Natural killer cell (primary cell): ENCODE measurements around the gene STAC. TPM values are rescaled to one million over a fixed set of nuclear protein-coding genes. Genes with fewer than 3 reads are reported as not detected.

Experiments
- ATAC-seq, 3 donors: fragments of 150-1000 bp in 2 of 3; fragments of 200-7000 bp in 1 of 3; cut with Tn5 transposase; 1 replicate in 1 of 3; 2 replicates in 2 of 3; pipeline ENCODE4 v1.10.0; 2021; ENCODE audit warnings: mild to moderate bottlenecking in 2 of 3, moderate library complexity in 2 of 3
- DNase-seq, 2 donors: peaks; one replicate each; pipeline versions ENCODE4 v3.0.0 to v3.0.0-alpha.2; 2013 to 2021; ENCODE audit warnings: mixed read lengths in 1 of 2
- H3K27ac ChIP-seq: one replicate; pipeline ENCODE4 v1.5.1; 2013; ENCODE audit warnings: mild to moderate bottlenecking, low read length
- H3K27me3 ChIP-seq: one replicate; pipeline ENCODE4 v1.6.1; 2013; ENCODE audit warnings: low read length; ENCODE audit not compliant: control insufficient read depth, insufficient read depth
- H3K36me3 ChIP-seq: one replicate; pipeline ENCODE4 v1.6.1; 2013; ENCODE audit warnings: low read length; ENCODE audit not compliant: control insufficient read depth, insufficient read depth
- H3K4me1 ChIP-seq: one replicate; pipeline ENCODE4 v1.6.1; 2013; ENCODE audit warnings: low read length; ENCODE audit not compliant: control insufficient read depth, insufficient read depth
- H3K4me3 ChIP-seq: one replicate; pipeline ENCODE4 v1.5.1; 2013; ENCODE audit warnings: low read length
- H3K9me3 ChIP-seq: one replicate; pipeline ENCODE4 v1.6.1; 2013; ENCODE audit warnings: low read length; ENCODE audit not compliant: control insufficient read depth, insufficient read depth
- H3K27ac Mint-ChIP-seq, 2 donors: one replicate each; pipeline ENCODE4 v1.8.0; 2022; ENCODE audit warnings: mild to moderate bottlenecking in 2 of 2, mixed read lengths in 2 of 2, moderate library complexity in 1 of 2
- H3K27me3 Mint-ChIP-seq, 2 donors: one replicate each; pipeline ENCODE4 v1.8.0; 2022; ENCODE audit warnings: low read depth in 2 of 2, mixed read lengths in 2 of 2
- H3K36me3 Mint-ChIP-seq: one replicate; pipeline ENCODE4 v1.8.0; 2022; ENCODE audit warnings: mixed read lengths
- H3K4me1 Mint-ChIP-seq, 2 donors: one replicate each; pipeline ENCODE4 v1.8.0; 2022; ENCODE audit warnings: mixed read lengths in 2 of 2
- H3K4me3 Mint-ChIP-seq: one replicate; pipeline ENCODE4 v1.8.0; 2022; ENCODE audit warnings: mild to moderate bottlenecking, moderate library complexity, mixed read lengths
- H3K9me3 Mint-ChIP-seq, 2 donors: one replicate each; pipeline ENCODE4 v1.8.0; 2022; ENCODE audit warnings: mixed read lengths in 2 of 2
- WGBS: methylation state at CpG from one replicate; pipeline ENCODE4 v1.1.7; 2013; ENCODE audit warnings: missing lambda C conversion rate; ENCODE audit not compliant: insufficient coverage; 5-methylcytosine and 5-hydroxymethylcytosine counted together
- intact Hi-C: fragments of 100-400 bp; cut with micrococcal nuclease; formaldehyde crosslinking; loops from one replicate; pipeline ENCODE4 v1.14.2; 2022
- total RNA-seq, 4 donors: library from RNA; stranded (reverse); fragments of 120-200 nt in 1 of 4; gene quantifications; one replicate each; pipeline versions ENCODE4 v1.2.3 to v1.2.4, GENCODE V29; 2013 to 2022
- TF ChIP-seq, protein P1 (sequence below): fragments of 200-600 bp; IDR thresholded peaks from one replicate; pipeline ENCODE4 v1.8.0; 2022; ENCODE audit warnings: antibody characterized with exemption

The STAC gene
- total RNA-seq, 3 donors from 2014 or later (not counting 1 experiment from before 2014, with no cell fraction given), result not detected

DNA sequence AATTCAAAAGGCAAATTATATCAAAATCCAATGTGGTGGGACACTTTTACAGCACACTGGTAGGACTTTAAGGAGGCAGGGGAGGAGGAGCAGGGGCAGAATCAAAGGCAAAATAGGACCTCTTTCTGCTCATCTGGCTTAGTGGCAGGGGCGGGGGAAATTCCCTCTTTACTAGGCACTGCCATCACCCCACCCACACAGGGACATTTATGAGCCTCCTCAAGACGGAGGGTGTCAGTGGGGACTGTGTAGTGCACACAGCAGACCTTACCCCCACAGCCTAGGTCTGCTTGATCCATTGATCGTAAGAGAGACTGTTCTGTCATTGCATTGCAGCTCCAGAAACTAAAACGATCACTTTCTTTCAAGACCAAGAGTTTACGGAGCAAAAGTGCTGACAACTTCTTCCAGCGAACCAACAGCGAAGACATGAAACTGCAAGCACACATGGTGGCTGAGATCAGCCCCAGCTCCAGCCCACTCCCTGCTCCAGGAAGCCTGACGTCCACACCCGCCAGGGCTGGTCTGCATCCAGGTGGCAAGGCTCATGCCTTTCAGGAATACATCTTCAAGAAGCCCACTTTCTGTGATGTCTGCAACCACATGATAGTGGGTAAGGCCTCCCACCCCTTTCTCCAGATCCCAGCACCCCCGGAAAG lies 62.9 kb downstream of the STAC start:
- no peaks in the 10 kb centered on the region for H3K27me3 Mint-ChIP-seq
- TF ChIP-seq, protein P1, sequence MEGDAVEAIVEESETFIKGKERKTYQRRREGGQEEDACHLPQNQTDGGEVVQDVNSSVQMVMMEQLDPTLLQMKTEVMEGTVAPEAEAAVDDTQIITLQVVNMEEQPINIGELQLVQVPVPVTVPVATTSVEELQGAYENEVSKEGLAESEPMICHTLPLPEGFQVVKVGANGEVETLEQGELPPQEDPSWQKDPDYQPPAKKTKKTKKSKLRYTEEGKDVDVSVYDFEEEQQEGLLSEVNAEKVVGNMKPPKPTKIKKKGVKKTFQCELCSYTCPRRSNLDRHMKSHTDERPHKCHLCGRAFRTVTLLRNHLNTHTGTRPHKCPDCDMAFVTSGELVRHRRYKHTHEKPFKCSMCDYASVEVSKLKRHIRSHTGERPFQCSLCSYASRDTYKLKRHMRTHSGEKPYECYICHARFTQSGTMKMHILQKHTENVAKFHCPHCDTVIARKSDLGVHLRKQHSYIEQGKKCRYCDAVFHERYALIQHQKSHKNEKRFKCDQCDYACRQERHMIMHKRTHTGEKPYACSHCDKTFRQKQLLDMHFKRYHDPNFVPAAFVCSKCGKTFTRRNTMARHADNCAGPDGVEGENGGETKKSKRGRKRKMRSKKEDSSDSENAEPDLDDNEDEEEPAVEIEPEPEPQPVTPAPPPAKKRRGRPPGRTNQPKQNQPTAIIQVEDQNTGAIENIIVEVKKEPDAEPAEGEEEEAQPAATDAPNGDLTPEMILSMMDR, result no peak
- intact Hi-C loops, result no loop called here
- Histone ChIP-seq H3K36me3 (no peaks in the 10 kb centered on the region), H3K27me3 (no peaks in the 10 kb centered on the region), H3K27ac (no peak overlapping the region), H3K9me3 (no peaks in the 10 kb centered on the region), H3K4me3 (no peak overlapping the region), H3K4me1 (no peaks in the 10 kb centered on the region)
- no peak overlapping the region for H3K27ac Mint-ChIP-seq
- H3K9me3 Mint-ChIP-seq, result peaks cover 0 to 4% of the 10 kb centered on the region in 2 donors
- ATAC-seq (no peak), DNase-seq (no peak)
- H3K4me3 Mint-ChIP-seq, result no peak overlapping the region
- no peaks in the 10 kb centered on the region for H3K4me1 Mint-ChIP-seq
- no peaks in the 10 kb centered on the region for H3K36me3 Mint-ChIP-seq
- 85% methylated on average over 8 of the region's 10 CpGs for WGBS

DNA sequence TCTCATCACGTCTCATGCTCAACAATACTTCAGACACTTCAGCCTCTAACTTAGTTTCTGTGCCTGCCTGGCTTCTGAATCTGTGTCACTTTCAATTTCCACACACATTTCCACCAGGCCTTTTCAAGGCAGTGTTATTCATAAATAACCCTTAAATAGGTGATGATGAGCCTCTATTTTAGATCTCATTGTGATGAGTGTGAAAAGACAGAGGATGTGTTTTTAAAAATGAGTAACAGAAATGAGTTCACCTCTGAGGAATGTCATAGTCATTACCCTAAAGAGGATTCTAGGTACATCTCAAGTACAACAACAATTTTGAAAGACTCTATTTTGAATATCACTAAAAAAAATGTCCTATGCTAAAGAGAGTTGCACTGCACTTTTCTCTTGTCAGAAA lies 64.6 kb downstream of the STAC start:
- H3K4me1 ChIP-seq, result no peaks in the 10 kb centered on the region
- no peak overlapping the region for H3K4me3 ChIP-seq
- Mint-ChIP-seq H3K4me3 (no peak overlapping the region), H3K9me3 (peaks cover 0 to 4% of the 10 kb centered on the region in 2 donors), H3K4me1 (no peaks in the 10 kb centered on the region), H3K27ac (no peak overlapping the region), H3K27me3 (no peaks in the 10 kb centered on the region), H3K36me3 (no peaks in the 10 kb centered on the region)
- 75% methylated on average over 1 of the region's 1 CpG for WGBS
- no peak overlapping the region for H3K27ac ChIP-seq
- no peak for DNase-seq
- no peaks in the 10 kb centered on the region for H3K27me3 ChIP-seq
- intact Hi-C loops, result no loop called here
- no peaks in the 10 kb centered on the region for H3K36me3 ChIP-seq
- TF ChIP-seq, protein P1, result no peak
- no peak for ATAC-seq
- H3K9me3 ChIP-seq, result no peaks in the 10 kb centered on the region

- no peak overlapping the region for H3K27ac ChIP-seq
- intact Hi-C loops, result no loop called here
- Mint-ChIP-seq H3K9me3 (peaks cover 0 to 3% of the 10 kb centered on the region in 2 donors), H3K36me3 (no peaks in the 10 kb centered on the region), H3K27me3 (no peaks in the 10 kb centered on the region), H3K4me3 (no peak overlapping the region), H3K27ac (no peak overlapping the region), H3K4me1 (no peaks in the 10 kb centered on the region)
- DNase-seq, result no peak
- ATAC-seq, result no peak
- no peaks in the 10 kb centered on the region for H3K36me3 ChIP-seq
- no peaks in the 10 kb centered on the region for H3K27me3 ChIP-seq
- no peak overlapping the region for H3K4me3 ChIP-seq
- TF ChIP-seq, protein P1, result no peak
- no peaks in the 10 kb centered on the region for H3K4me1 ChIP-seq
- H3K9me3 ChIP-seq, result no peaks in the 10 kb centered on the region
Observed at GRCh38 chr3:36446276-36446675, 66.0 kb downstream of the STAC start.

GRCh38 chr3:36447061-36447460 lies 66.8 kb downstream of the STAC start:
- Mint-ChIP-seq H3K4me1 (no peaks in the 10 kb centered on the region), H3K9me3 (peaks cover 0 to 2% of the 10 kb centered on the region in 2 donors), H3K36me3 (no peaks in the 10 kb centered on the region), H3K27ac (no peak overlapping the region), H3K27me3 (no peaks in the 10 kb centered on the region), H3K4me3 (no peak overlapping the region)
- Histone ChIP-seq H3K27ac (no peak overlapping the region), H3K4me3 (no peak overlapping the region), H3K9me3 (no peaks in the 10 kb centered on the region), H3K36me3 (no peaks in the 10 kb centered on the region), H3K4me1 (no peaks in the 10 kb centered on the region), H3K27me3 (no peaks in the 10 kb centered on the region)
- no peak for DNase-seq
- intact Hi-C loops, result no loop called here
- 55% methylated on average over 2 of the region's 2 CpGs for WGBS
- TF ChIP-seq, protein P1, result no peak
- ATAC-seq, result no peak
